Measurements from ENCODE around the gene CATSPER3. TPM values are rescaled to one million over a fixed set of nuclear protein-coding genes. Genes with fewer than 3 reads are reported as not detected.
"Not testable (repeated sequence)": the region's sequence is repeated elsewhere in the genome, so short reads cannot be mapped to it uniquely, and the experiment has no call there.

The CATSPER3 gene
- total RNA-seq, 1 experiment from 2014 or later, result 0.57 TPM

- intact Hi-C loops (cut with micrococcal nuclease; ENCODE audit: unreplicated experiment), result no loop called here
- POLR2A ChIA-PET (ENCODE audit: unreplicated experiment), result no interaction called here
- Histone ChIP-seq H3K79me2 (ENCODE audit: low read depth) (no peaks in the 10 kb centered on the region), H3F3A (ENCODE audit: insufficient read depth, low read depth) (peaks cover 9% of the 10 kb centered on the region; the same call in 1 of the 2 replicates), H3K27me3 (ENCODE audit: insufficient read depth, low read depth) (no peaks in the 10 kb centered on the region), H3K4me1 (replicated peaks; ENCODE audit: insufficient read depth) (peaks cover 8% of the 10 kb centered on the region), H3K4me2 (no peak overlapping the region), H3K9me2 (ENCODE audit: insufficient read depth) (no peaks in the 10 kb centered on the region), H3K9me3 (ENCODE audit: insufficient read depth, low read depth) (peaks cover 21% of the 10 kb centered on the region), H2AFZ (no peak overlapping the region), H3K36me3 (ENCODE audit: low read depth) (no peaks in the 10 kb centered on the region), H3K4me3 (no peak overlapping the region), H4K20me1 (ENCODE audit: insufficient read depth) (no peaks in the 10 kb centered on the region), H3K27ac (no peak overlapping the region)
- TF ChIP-seq CTCF (conservative IDR thresholded peaks at IDR 0.05), result no peak
- no peak for TF ChIP-seq EZH2 (IDR thresholded peaks at IDR 0.05; ENCODE audit: low read depth)
- no peak for DNase-seq
- no TSS peak for BruUV-seq (replicated peaks)
- CTCF ChIA-PET, result interaction anchor here (0.6 kb wide), 1 partner anchor 726 kb away, joined by 4 read pairs; no protein-coding TSS in a partner anchor
Observed at GRCh38 chr5:134979416-134979815, 11.7 kb downstream of the CATSPER3 start.

GRCh38 chr5:134982230-134982629, 14.5 kb downstream of the CATSPER3 start:
- BruUV-seq (replicated peaks), result no TSS peak
- POLR2A ChIA-PET (ENCODE audit: unreplicated experiment), result no interaction called here
- DNase-seq, result no peak
- H3K4me3 ChIP-seq, result no peak overlapping the region
- no peaks in the 10 kb centered on the region for H3K4me1 ChIP-seq (replicated peaks; ENCODE audit: insufficient read depth)
- no peak overlapping the region for H2AFZ ChIP-seq
- CTCF ChIA-PET, result no interaction called here
- no peak overlapping the region for H3K27ac ChIP-seq
- no peaks in the 10 kb centered on the region for H4K20me1 ChIP-seq (ENCODE audit: insufficient read depth)
- H3K9me3 ChIP-seq (ENCODE audit: insufficient read depth, low read depth), result peaks cover 15% of the 10 kb centered on the region
- H3K79me2 ChIP-seq (ENCODE audit: low read depth), result no peaks in the 10 kb centered on the region
- no peak for TF ChIP-seq CTCF (conservative IDR thresholded peaks at IDR 0.05)
- H3K36me3 ChIP-seq (ENCODE audit: low read depth), result no peaks in the 10 kb centered on the region
- no peaks in the 10 kb centered on the region for H3F3A ChIP-seq (ENCODE audit: insufficient read depth, low read depth)
- no peaks in the 10 kb centered on the region for H3K9me2 ChIP-seq (ENCODE audit: insufficient read depth)
- no peak overlapping the region for H3K4me2 ChIP-seq
- H3K27me3 ChIP-seq (ENCODE audit: insufficient read depth, low read depth), result no peaks in the 10 kb centered on the region
- intact Hi-C loops (cut with micrococcal nuclease; ENCODE audit: unreplicated experiment), result no loop called here

- Histone ChIP-seq H3K79me2 (ENCODE audit: low read depth) (no peaks in the 10 kb centered on the region), H3K4me3 (no peak overlapping the region), H3K9me3 (ENCODE audit: insufficient read depth, low read depth) (peaks cover 6% of the 10 kb centered on the region), H3F3A (ENCODE audit: insufficient read depth, low read depth) (no peaks in the 10 kb centered on the region), H4K20me1 (ENCODE audit: insufficient read depth) (no peaks in the 10 kb centered on the region), H3K27ac (no peak overlapping the region), H2AFZ (no peak overlapping the region), H3K36me3 (ENCODE audit: low read depth) (peaks cover 4% of the 10 kb centered on the region; the same call in 1 of the 2 replicates), H3K4me1 (replicated peaks; ENCODE audit: insufficient read depth) (no peaks in the 10 kb centered on the region), H3K4me2 (no peak overlapping the region), H3K9me2 (ENCODE audit: insufficient read depth) (no peaks in the 10 kb centered on the region), H3K27me3 (ENCODE audit: insufficient read depth, low read depth) (no peaks in the 10 kb centered on the region)
- no peak for DNase-seq
- TF ChIP-seq CTCF (conservative IDR thresholded peaks at IDR 0.05), result no peak
- no peak for TF ChIP-seq EZH2 (IDR thresholded peaks at IDR 0.05; ENCODE audit: low read depth)
- intact Hi-C loops (cut with micrococcal nuclease; ENCODE audit: unreplicated experiment), result no loop called here
- POLR2A ChIA-PET (ENCODE audit: unreplicated experiment), result no interaction called here
- CTCF ChIA-PET, result no interaction called here
- no TSS peak for BruUV-seq (replicated peaks)
Observed at GRCh38 chr5:134989266-134989830, 21.6 kb downstream of the CATSPER3 start.

GRCh38 chr5:134990183-134990582, 22.5 kb downstream of the CATSPER3 start:
- H3K79me2 ChIP-seq (ENCODE audit: low read depth); H3K27me3 ChIP-seq (ENCODE audit: insufficient read depth, low read depth); intact Hi-C loops (cut with micrococcal nuclease; ENCODE audit: unreplicated experiment); CTCF ChIA-PET; H3K4me3 ChIP-seq; H3K4me2 ChIP-seq; H3K9me3 ChIP-seq (ENCODE audit: insufficient read depth, low read depth); H3K4me1 ChIP-seq (replicated peaks; ENCODE audit: insufficient read depth); H3F3A ChIP-seq (ENCODE audit: insufficient read depth, low read depth); H4K20me1 ChIP-seq (ENCODE audit: insufficient read depth); H3K9me2 ChIP-seq (ENCODE audit: insufficient read depth); H3K36me3 ChIP-seq (ENCODE audit: low read depth); H3K27ac ChIP-seq; POLR2A ChIA-PET (ENCODE audit: unreplicated experiment); BruUV-seq (replicated peaks); DNase-seq; H2AFZ ChIP-seq: not testable (repeated sequence)

All from PC-9 (cell line).